Measurements from ENCODE around the gene MEF2B.

GRCh38 chr19:19115954-19116353, 54.1 kb downstream of the MEF2B start:
- TF ChIP-seq POLR2AphosphoS5 (IDR thresholded peaks at IDR 0.05; ENCODE audit: low read depth, low read length) (no peak), REST (IDR thresholded peaks at IDR 0.05; ENCODE audit: insufficient read depth in 1 of 2, low read depth in 2 of 2, low read length in 2 of 2) (no peak), FOXP2 (optimal IDR thresholded peaks at IDR 0.05; ENCODE audit: borderline replicate concordance, extremely low read depth, extremely low read length, insufficient read depth) (no peak), SIN3A (IDR thresholded peaks at IDR 0.05; ENCODE audit: borderline replicate concordance, insufficient read depth, low read length) (no peak), TAF1 (IDR thresholded peaks at IDR 0.05; ENCODE audit: borderline replicate concordance, insufficient read depth, low read length) (no peak)

All from PFSK-1 (cell line).